ENCODE measurements around the gene TARP.

The TARP gene

GRCh38 chr7:38284553-38284952, 11.1 kb upstream of the TARP start:
- Histone ChIP-seq H3K9me3 (ENCODE audit: insufficient read depth, low read length) (no peaks in the 10 kb centered on the region), H3K4me3 (ENCODE audit: insufficient read length, low read depth) (no peak overlapping the region), H3K9ac (ENCODE audit: insufficient read length, low read depth) (no peak overlapping the region), H3K27me3 (ENCODE audit: insufficient read depth, insufficient read length) (no peaks in the 10 kb centered on the region), H3K4me1 (ENCODE audit: insufficient read depth, insufficient read length) (no peaks in the 10 kb centered on the region), H3K36me3 (ENCODE audit: insufficient read depth, insufficient read length, low read length) (no peaks in the 10 kb centered on the region)
- no peak for DNase-seq (ENCODE audit: low read depth, low spot score)
- TF ChIP-seq YY1 (IDR thresholded peaks at IDR 0.05; ENCODE audit: insufficient read depth, insufficient read length) (no peak), ZNF274 (IDR thresholded peaks at IDR 0.05; ENCODE audit: low read depth, low read length) (no peak), SUZ12 (IDR thresholded peaks at IDR 0.05; ENCODE audit: extremely low read depth, insufficient read depth, insufficient read length) (no peak)

- Histone ChIP-seq H3K4me1 (ENCODE audit: insufficient read depth, insufficient read length) (no peaks in the 10 kb centered on the region), H3K36me3 (ENCODE audit: insufficient read depth, insufficient read length, low read length) (no peaks in the 10 kb centered on the region), H3K9ac (ENCODE audit: insufficient read length, low read depth) (no peak overlapping the region), H3K27me3 (ENCODE audit: insufficient read depth, insufficient read length) (no peaks in the 10 kb centered on the region), H3K4me3 (ENCODE audit: insufficient read length, low read depth) (no peak overlapping the region), H3K9me3 (ENCODE audit: insufficient read depth, low read length) (no peaks in the 10 kb centered on the region)
- no peak for DNase-seq (ENCODE audit: low read depth, low spot score)
- TF ChIP-seq SUZ12 (IDR thresholded peaks at IDR 0.05; ENCODE audit: extremely low read depth, insufficient read depth, insufficient read length) (no peak), ZNF274 (IDR thresholded peaks at IDR 0.05; ENCODE audit: low read depth, low read length) (no peak), YY1 (IDR thresholded peaks at IDR 0.05; ENCODE audit: insufficient read depth, insufficient read length) (no peak)
Observed at GRCh38 chr7:38283809-38284208, 10.4 kb upstream of the TARP start.

- Histone ChIP-seq H3K36me3 (ENCODE audit: insufficient read depth, insufficient read length, low read length) (no peaks in the 10 kb centered on the region), H3K4me1 (ENCODE audit: insufficient read depth, insufficient read length) (no peaks in the 10 kb centered on the region), H3K4me3 (ENCODE audit: insufficient read length, low read depth) (no peak overlapping the region), H3K9me3 (ENCODE audit: insufficient read depth, low read length) (no peaks in the 10 kb centered on the region), H3K27me3 (ENCODE audit: insufficient read depth, insufficient read length) (no peaks in the 10 kb centered on the region), H3K9ac (ENCODE audit: insufficient read length, low read depth) (no peak overlapping the region)
- TF ChIP-seq SUZ12 (IDR thresholded peaks at IDR 0.05; ENCODE audit: extremely low read depth, insufficient read depth, insufficient read length) (no peak), ZNF274 (IDR thresholded peaks at IDR 0.05; ENCODE audit: low read depth, low read length) (no peak), YY1 (IDR thresholded peaks at IDR 0.05; ENCODE audit: insufficient read depth, insufficient read length) (no peak)
- DNase-seq (ENCODE audit: low read depth, low spot score) = no peak
Observed at GRCh38 chr7:38283107-38283506, 9.7 kb upstream of the TARP start.

GRCh38 chr7:38282081-38282480, 8.6 kb upstream of the TARP start:
- H3K36me3 ChIP-seq (ENCODE audit: insufficient read depth, insufficient read length, low read length) = no peaks in the 10 kb centered on the region
- TF ChIP-seq SUZ12 (IDR thresholded peaks at IDR 0.05; ENCODE audit: extremely low read depth, insufficient read depth, insufficient read length) (no peak), ZNF274 (IDR thresholded peaks at IDR 0.05; ENCODE audit: low read depth, low read length) (no peak), YY1 (IDR thresholded peaks at IDR 0.05; ENCODE audit: insufficient read depth, insufficient read length) (no peak)
- H3K27me3 ChIP-seq (ENCODE audit: insufficient read depth, insufficient read length) = no peaks in the 10 kb centered on the region

GRCh38 chr7:38281266-38281665, 7.8 kb upstream of the TARP start:
- Histone ChIP-seq H3K4me3 (ENCODE audit: insufficient read length, low read depth) (no peak overlapping the region), H3K9ac (ENCODE audit: insufficient read length, low read depth) (no peak overlapping the region), H3K27me3 (ENCODE audit: insufficient read depth, insufficient read length) (no peaks in the 10 kb centered on the region), H3K9me3 (ENCODE audit: insufficient read depth, low read length) (no peaks in the 10 kb centered on the region), H3K4me1 (ENCODE audit: insufficient read depth, insufficient read length) (no peaks in the 10 kb centered on the region), H3K36me3 (ENCODE audit: insufficient read depth, insufficient read length, low read length) (no peaks in the 10 kb centered on the region)
- TF ChIP-seq ZNF274 (IDR thresholded peaks at IDR 0.05; ENCODE audit: low read depth, low read length) = no peak
- TF ChIP-seq YY1 (IDR thresholded peaks at IDR 0.05; ENCODE audit: insufficient read depth, insufficient read length) = no peak
- no peak for TF ChIP-seq SUZ12 (IDR thresholded peaks at IDR 0.05; ENCODE audit: extremely low read depth, insufficient read depth, insufficient read length)
- no peak for DNase-seq (ENCODE audit: low read depth, low spot score)

More at GRCh38 chr7:38282081-38282480, 8.6 kb upstream of the TARP start:
- no peak for DNase-seq (ENCODE audit: low read depth, low spot score)
- Histone ChIP-seq H3K4me3 (ENCODE audit: insufficient read length, low read depth) (no peak overlapping the region), H3K4me1 (ENCODE audit: insufficient read depth, insufficient read length) (no peaks in the 10 kb centered on the region), H3K9me3 (ENCODE audit: insufficient read depth, low read length) (no peaks in the 10 kb centered on the region), H3K9ac (ENCODE audit: insufficient read length, low read depth) (no peak overlapping the region)

- H3K27me3 ChIP-seq (ENCODE audit: insufficient read depth, insufficient read length) = no peaks in the 10 kb centered on the region
- TF ChIP-seq SUZ12 (IDR thresholded peaks at IDR 0.05; ENCODE audit: extremely low read depth, insufficient read depth, insufficient read length) (no peak), ZNF274 (IDR thresholded peaks at IDR 0.05; ENCODE audit: low read depth, low read length) (no peak), YY1 (IDR thresholded peaks at IDR 0.05; ENCODE audit: insufficient read depth, insufficient read length) (no peak)
- no peaks in the 10 kb centered on the region for H3K36me3 ChIP-seq (ENCODE audit: insufficient read depth, insufficient read length, low read length)
- no peak overlapping the region for H3K9ac ChIP-seq (ENCODE audit: insufficient read length, low read depth)
- DNase-seq (ENCODE audit: low read depth, low spot score) = no peak
- H3K9me3 ChIP-seq (ENCODE audit: insufficient read depth, low read length) = no peaks in the 10 kb centered on the region
- no peak overlapping the region for H3K4me3 ChIP-seq (ENCODE audit: insufficient read length, low read depth)
- H3K4me1 ChIP-seq (ENCODE audit: insufficient read depth, insufficient read length) = no peaks in the 10 kb centered on the region
Observed at GRCh38 chr7:38280707-38281106, 7.3 kb upstream of the TARP start.

- Histone ChIP-seq H3K4me3 (ENCODE audit: insufficient read length, low read depth) (no peak overlapping the region), H3K27me3 (ENCODE audit: insufficient read depth, insufficient read length) (no peaks in the 10 kb centered on the region), H3K36me3 (ENCODE audit: insufficient read depth, insufficient read length, low read length) (no peaks in the 10 kb centered on the region), H3K9ac (ENCODE audit: insufficient read length, low read depth) (no peak overlapping the region), H3K9me3 (ENCODE audit: insufficient read depth, low read length) (no peaks in the 10 kb centered on the region), H3K4me1 (ENCODE audit: insufficient read depth, insufficient read length) (no peaks in the 10 kb centered on the region)
- TF ChIP-seq ZNF274 (IDR thresholded peaks at IDR 0.05; ENCODE audit: low read depth, low read length) = no peak
- TF ChIP-seq SUZ12 (IDR thresholded peaks at IDR 0.05; ENCODE audit: extremely low read depth, insufficient read depth, insufficient read length) = no peak
- TF ChIP-seq YY1 (IDR thresholded peaks at IDR 0.05; ENCODE audit: insufficient read depth, insufficient read length) = no peak
- no peak for DNase-seq (ENCODE audit: low read depth, low spot score)
Observed at GRCh38 chr7:38280000-38280399, 6.6 kb upstream of the TARP start.

Measured in NT2/D1 (cell line).